Measurements from ENCODE around the gene PLEKHB2. TPM values are rescaled to one million over a fixed set of nuclear protein-coding genes. Genes with fewer than 3 reads are reported as not detected.

The PLEKHB2 gene
- total RNA-seq, 1 experiment from 2014 or later: 94.8 TPM

DNA sequence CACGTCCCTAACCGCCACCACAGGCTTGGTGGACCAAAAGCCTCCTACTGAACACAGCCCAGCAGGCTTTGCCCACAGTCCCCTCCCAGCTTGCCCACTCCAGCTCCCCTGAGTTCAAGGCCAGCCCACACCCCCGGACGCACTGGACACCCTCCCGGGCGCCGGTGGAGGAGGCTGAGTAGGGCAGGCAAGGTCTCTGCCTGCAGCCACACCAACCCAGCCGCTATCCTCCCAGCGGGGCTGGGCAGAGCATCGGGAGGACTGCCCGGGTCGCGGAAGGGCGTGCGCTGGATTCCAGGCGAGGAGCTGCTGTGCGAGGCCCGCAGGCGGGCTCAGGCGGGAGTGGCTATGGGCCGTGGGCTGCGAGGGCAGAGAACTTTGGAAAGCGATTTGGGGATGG lies 49.5 kb downstream of the PLEKHB2 start:
- Histone ChIP-seq H3K79me2 (ENCODE audit: insufficient read depth, low read length) (no peaks in the 10 kb centered on the region), H4K20me1 (ENCODE audit: insufficient read depth) (no peaks in the 10 kb centered on the region), H3K27ac (ENCODE audit: low read depth, low read length) (no peak overlapping the region), H3K36me3 (ENCODE audit: control insufficient read depth in 1 of 2, insufficient read depth in 2 of 2, low read length in 2 of 2) (0 out of 4 replicates have a peak, but pooled peaks cover 0 to under 1% of the 10 kb centered on the region in 2 experiments), H3K4me2 (ENCODE audit: low read length) (no peak overlapping the region), H3K9ac (ENCODE audit: low read length) (no peak overlapping the region), H3K9me3 (ENCODE audit: control insufficient read depth in 1 of 2, insufficient read depth in 1 of 2, low read depth in 1 of 2, low read length in 2 of 2) (no peaks in the 10 kb centered on the region), H3K4me1 (ENCODE audit: control insufficient read depth in 1 of 2, insufficient read depth in 2 of 2, low read length in 2 of 2) (peaks cover 0 to 12% of the 10 kb centered on the region in 2 experiments; a peak in 2 of 4 replicates), H3K9me2 (ENCODE audit: insufficient read depth) (no peaks in the 10 kb centered on the region), H3K4me3 (replicated peaks in 1 of 2; ENCODE audit: low read depth in 1 of 2, low read length in 2 of 2) (no peak overlapping the region), H3K27me3 (ENCODE audit: insufficient read depth, low read length) (no peaks in the 10 kb centered on the region), H2AFZ (ENCODE audit: low read depth, low read length, poor library complexity, severe bottlenecking) (no peak overlapping the region)
- intact Hi-C loops (cut with micrococcal nuclease): loop anchor here (1.0 to 5.0 kb wide), 5 partner anchors 181 to 992 kb away; partner anchors contain the start of gene MZT2A
- no TSS peak for BruUV-seq (replicated peaks)
- ChIA-PET CTCF (interaction anchor here (1.0 to 2.2 kb wide), 6 partner anchors 181 to 528 kb away, joined by 3 to 10 read pairs (median 4); no protein-coding TSS in a partner anchor), RAD21 (ENCODE audit: low non-redundant PET in 1 of 2, low total read pairs in 2 of 2, uncharacterized antibody in 2 of 2, unreplicated experiment in 2 of 2) (no interaction called here), POLR2A (no interaction called here)
- ATAC-seq: no peak
- TF ChIP-seq POLR2AphosphoS5 (IDR thresholded peaks at IDR 0.05; ENCODE audit: low read depth, low read length): no peak
- TF ChIP-seq, protein P1, sequence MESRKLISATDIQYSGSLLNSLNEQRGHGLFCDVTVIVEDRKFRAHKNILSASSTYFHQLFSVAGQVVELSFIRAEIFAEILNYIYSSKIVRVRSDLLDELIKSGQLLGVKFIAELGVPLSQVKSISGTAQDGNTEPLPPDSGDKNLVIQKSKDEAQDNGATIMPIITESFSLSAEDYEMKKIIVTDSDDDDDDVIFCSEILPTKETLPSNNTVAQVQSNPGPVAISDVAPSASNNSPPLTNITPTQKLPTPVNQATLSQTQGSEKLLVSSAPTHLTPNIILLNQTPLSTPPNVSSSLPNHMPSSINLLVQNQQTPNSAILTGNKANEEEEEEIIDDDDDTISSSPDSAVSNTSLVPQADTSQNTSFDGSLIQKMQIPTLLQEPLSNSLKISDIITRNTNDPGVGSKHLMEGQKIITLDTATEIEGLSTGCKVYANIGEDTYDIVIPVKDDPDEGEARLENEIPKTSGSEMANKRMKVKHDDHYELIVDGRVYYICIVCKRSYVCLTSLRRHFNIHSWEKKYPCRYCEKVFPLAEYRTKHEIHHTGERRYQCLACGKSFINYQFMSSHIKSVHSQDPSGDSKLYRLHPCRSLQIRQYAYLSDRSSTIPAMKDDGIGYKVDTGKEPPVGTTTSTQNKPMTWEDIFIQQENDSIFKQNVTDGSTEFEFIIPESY (IDR thresholded peaks at IDR 0.05; ENCODE audit: extremely low read depth, insufficient replicate concordance, low read length): no peak
- no peak for DNase-seq (ENCODE audit: low read depth, low spot score)

DNA sequence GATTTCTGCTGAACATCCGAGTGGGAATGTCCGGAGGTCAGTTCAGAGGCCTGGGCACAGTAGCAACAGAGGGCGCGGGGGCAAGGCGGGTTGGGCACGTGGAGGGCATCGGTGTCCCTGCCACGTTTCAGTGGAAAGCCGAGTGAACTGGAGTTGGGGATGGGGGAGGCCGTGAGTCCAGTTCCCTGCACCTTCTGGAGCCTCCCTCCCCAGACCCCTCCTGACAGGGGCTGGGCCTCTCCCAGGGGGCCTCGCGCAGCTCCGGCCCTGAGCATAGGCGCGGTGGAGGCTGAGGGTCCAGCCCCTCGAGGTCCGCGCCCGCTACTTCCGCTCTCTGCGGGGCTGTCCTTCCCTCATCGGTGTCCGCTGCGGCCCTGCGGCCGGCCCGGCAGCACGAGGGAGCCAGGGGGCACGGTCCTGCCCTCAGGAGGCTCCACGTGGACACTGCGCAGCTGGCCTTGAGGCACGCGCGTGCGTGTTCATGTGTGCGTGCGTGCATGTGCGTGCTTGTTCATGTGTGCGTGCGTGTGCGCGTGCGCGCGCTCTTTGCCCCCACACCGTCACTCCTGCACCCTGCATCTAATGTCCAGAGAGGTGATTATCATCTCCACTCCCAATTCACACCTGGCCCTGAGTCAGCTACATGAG lies 50.2 kb downstream of the PLEKHB2 start:
- ATAC-seq: no peak

More for the DNA sequence above, 50.2 kb downstream of the PLEKHB2 start:
- no peak for TF ChIP-seq YY1 (IDR thresholded peaks at IDR 0.05; ENCODE audit: extremely low read depth, insufficient replicate concordance, low read depth, low read length)
- TF ChIP-seq EGR1 (IDR thresholded peaks at IDR 0.05; ENCODE audit: low read depth): no peak
- intact Hi-C loops (cut with micrococcal nuclease): loop anchor here (2.0 kb wide), 2 partner anchors 337 to 991 kb away; partner anchors contain the start of gene MZT2A
- H3K9me2 ChIP-seq (ENCODE audit: insufficient read depth): no peaks in the 10 kb centered on the region
- no peak overlapping the region for H3K27ac ChIP-seq (ENCODE audit: low read depth, low read length)
- no peak overlapping the region for H3K9ac ChIP-seq (ENCODE audit: low read length)
- peaks cover 0 to 12% of the 10 kb centered on the region in 2 experiments; a peak in 2 of 4 replicates for H3K4me1 ChIP-seq (ENCODE audit: control insufficient read depth in 1 of 2, insufficient read depth in 2 of 2, low read length in 2 of 2)
- no peak for DNase-seq (ENCODE audit: low read depth, low spot score)
- no peaks in the 10 kb centered on the region for H3K36me3 ChIP-seq (ENCODE audit: control insufficient read depth in 1 of 2, insufficient read depth in 2 of 2, low read length in 2 of 2)
- ChIA-PET RAD21 (ENCODE audit: low non-redundant PET in 1 of 2, low total read pairs in 2 of 2, uncharacterized antibody in 2 of 2, unreplicated experiment in 2 of 2) (no interaction called here), CTCF (interaction anchor here (1.7 kb wide), 1 partner anchor 181 kb away, joined by 4 read pairs; no protein-coding TSS in a partner anchor), POLR2A (no interaction called here)
- BruUV-seq (replicated peaks): no TSS peak
- H3K9me3 ChIP-seq (ENCODE audit: control insufficient read depth in 1 of 2, insufficient read depth in 1 of 2, low read depth in 1 of 2, low read length in 2 of 2): no peaks in the 10 kb centered on the region
- H3K4me2 ChIP-seq (ENCODE audit: low read length): no peak overlapping the region
- no peaks in the 10 kb centered on the region for H3K27me3 ChIP-seq (ENCODE audit: insufficient read depth, low read length)
- no peak overlapping the region for H2AFZ ChIP-seq (ENCODE audit: low read depth, low read length, poor library complexity, severe bottlenecking)
- H3K79me2 ChIP-seq (ENCODE audit: insufficient read depth, low read length): no peaks in the 10 kb centered on the region
- H3K4me3 ChIP-seq (replicated peaks in 1 of 2; ENCODE audit: low read depth in 1 of 2, low read length in 2 of 2): no peak overlapping the region
- no peaks in the 10 kb centered on the region for H4K20me1 ChIP-seq (ENCODE audit: insufficient read depth)
